ENCODE measurements around the gene FUCA2. TPM values are rescaled to one million over a fixed set of nuclear protein-coding genes. Genes with fewer than 3 reads are reported as not detected.

FUCA2 gene
- total RNA-seq, 4 donors from 2014 or later: 29.8 to 41.8 (median 36.8) TPM

GRCh38 chr6:143505111-143505510, 6.4 kb downstream of the FUCA2 start:
- no peak for DNase-seq (ENCODE audit: low spot score)
- TF ChIP-seq CTCF (IDR thresholded peaks at IDR 0.05): no peak
- ATAC-seq (ENCODE audit: low FRiP score): no peak

- TF ChIP-seq CTCF (IDR thresholded peaks at IDR 0.05): no peak
- no peak for ATAC-seq (ENCODE audit: low FRiP score)
- no peak for DNase-seq (ENCODE audit: low spot score)
These were observed 7.2 kb downstream of the FUCA2 start for GRCh38 chr6:143504369-143504768.

- TF ChIP-seq CTCF (IDR thresholded peaks at IDR 0.05): no peak
- ATAC-seq (ENCODE audit: low FRiP score): no peak
- no peak for DNase-seq (ENCODE audit: low spot score)
These were observed 9.7 kb downstream of the FUCA2 start for GRCh38 chr6:143501851-143502250.

DNA sequence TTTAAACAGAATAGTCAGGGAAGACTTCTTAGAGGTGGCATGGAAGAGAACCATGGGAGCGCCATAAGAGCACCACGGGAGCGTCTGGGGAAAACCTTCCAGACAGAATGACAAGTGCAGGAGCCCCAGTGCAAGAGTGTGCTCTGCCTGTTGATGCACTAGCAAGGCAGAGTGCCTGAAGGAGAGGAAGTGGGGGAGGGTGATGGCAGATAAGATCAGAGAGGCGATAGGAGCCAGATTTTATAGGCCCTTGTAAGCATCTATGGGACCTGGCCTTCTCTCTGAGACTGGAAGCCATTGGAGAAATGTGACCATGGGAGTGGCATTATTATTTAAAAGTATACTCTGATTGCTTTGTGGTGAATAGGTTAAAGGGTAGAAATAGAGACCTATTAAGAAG, 13.1 kb downstream of the FUCA2 start:
- TF ChIP-seq CTCF (IDR thresholded peaks at IDR 0.05): no peak
- DNase-seq (ENCODE audit: low spot score): no peak
- ATAC-seq (ENCODE audit: low FRiP score): no peak

- ATAC-seq (ENCODE audit: low FRiP score): no peak
These were observed 14.5 kb downstream of the FUCA2 start for GRCh38 chr6:143496974-143497373.

DNA sequence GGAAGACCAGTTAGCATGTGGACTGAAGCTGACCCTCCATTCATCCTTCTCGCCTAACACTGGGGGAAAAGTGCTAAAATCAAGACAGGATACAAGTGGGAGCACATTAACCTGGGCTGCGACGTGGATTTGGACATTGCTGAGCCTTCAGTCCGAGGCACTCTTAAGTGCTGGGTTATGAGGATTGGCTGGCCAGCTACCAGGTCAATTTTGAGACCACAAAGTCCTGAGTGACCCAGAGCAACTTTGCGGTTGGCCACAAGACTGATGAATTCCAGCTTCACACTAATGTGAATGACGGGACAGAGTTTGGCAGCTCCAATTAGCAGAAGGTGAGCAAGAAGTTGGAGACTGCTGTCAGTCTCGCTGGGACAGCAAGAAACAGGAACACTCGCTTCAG, 20.7 kb downstream of the FUCA2 start:
- ATAC-seq (ENCODE audit: low FRiP score) (no peak), DNase-seq (ENCODE audit: low spot score) (no peak)

More at GRCh38 chr6:143496974-143497373, 14.5 kb downstream of the FUCA2 start:
- no peak for DNase-seq (ENCODE audit: low spot score)
- TF ChIP-seq CTCF (IDR thresholded peaks at IDR 0.05): no peak

More for the DNA sequence above, 20.7 kb downstream of the FUCA2 start:
- TF ChIP-seq CTCF (IDR thresholded peaks at IDR 0.05): no peak

All from omental fat pad (tissue), 4 donors.